PC-3 (cell line): Measurements from ENCODE around the gene TMPRSS2. TPM values are rescaled to one million over a fixed set of nuclear protein-coding genes. Genes with fewer than 3 reads are reported as not detected.
A peak's percentile ranks its signal among the peaks of the same experiment; 100 is the strongest.

ENCODE experiments used
- ATAC-seq: fragments of 200-7000 bp; cut with Tn5 transposase; 2 replicates; pipeline ENCODE4 v1.9.1; 2020; ENCODE audit warnings: mild to moderate bottlenecking, moderate library complexity
- BruUV-seq: library from RNA; stranded (reverse); fragments of 400-500 nt; replicated peaks from 2 replicates; lab custom pipeline; 2021; lab: Mats Ljungman, UMichigan
- CTCF ChIA-PET: fragments of 300-600 bp; sonication (Branson Sonifier 250); formaldehyde crosslinking; loops from one replicate; lab custom pipeline; 2022; ENCODE audit warnings: antibody characterized with exemption; lab: Charles Lee
- POLR2A ChIA-PET: fragments of 300-600 bp; sonication (Branson Sonifier 250); formaldehyde crosslinking; loops from one replicate; lab custom pipeline; 2022; ENCODE audit warnings: antibody characterized with exemption; ENCODE audit not compliant: unreplicated experiment; lab: Charles Lee
- DNase-seq: peaks from one replicate; pipeline ENCODE4 v3.0.0-alpha.2; 2015
- H2AFZ ChIP-seq: fragments of 300-600 bp; sonication (generic); 2 replicates; pipeline ENCODE4 v1.6.0; 2016; ENCODE audit warnings: antibody characterized with exemption, low read length
- H3F3A ChIP-seq: fragments of 300-600 bp; sonication (generic); one replicate; pipeline ENCODE4 v1.6.0; 2017; ENCODE audit warnings: antibody characterized with exemption, low read length, control low read depth, mild to moderate bottlenecking; ENCODE audit not compliant: unreplicated experiment
- H3K27ac ChIP-seq: fragments of 300-600 bp; sonication (generic); 2 replicates; pipeline ENCODE4 v1.5.1; 2016; ENCODE audit warnings: mild to moderate bottlenecking, low read length
- H3K27me3 ChIP-seq: fragments of 300-600 bp; sonication (generic); 2 replicates; pipeline ENCODE4 v1.6.1; 2016; ENCODE audit warnings: low read length, mixed read lengths
- H3K36me3 ChIP-seq: fragments of 300-600 bp; sonication (generic); 2 replicates; pipeline ENCODE4 v1.6.1; 2016; ENCODE audit warnings: low read depth, mixed run types, low read length, mixed read lengths
- H3K4me1 ChIP-seq: fragments of 300-600 bp; sonication (generic); 2 replicates; pipeline ENCODE4 v1.5.1; 2016; ENCODE audit warnings: low read length; ENCODE audit not compliant: insufficient read depth
- H3K4me2 ChIP-seq: fragments of 300-600 bp; sonication (generic); 2 replicates; pipeline ENCODE4 v1.6.0; 2016; ENCODE audit warnings: low read length
- H3K4me3 ChIP-seq: fragments of 300-600 bp; sonication (generic); 2 replicates; pipeline ENCODE4 v1.5.1; 2016; ENCODE audit warnings: mild to moderate bottlenecking, low read length, mixed read lengths
- H3K79me2 ChIP-seq: fragments of 300-600 bp; sonication (generic); 2 replicates; pipeline ENCODE4 v1.6.1; 2017; ENCODE audit warnings: low read length, mixed read lengths
- H3K9ac ChIP-seq: fragments of 300-600 bp; sonication (generic); 2 replicates; pipeline ENCODE4 v1.6.0; 2016; ENCODE audit warnings: mild to moderate bottlenecking, low read length
- H3K9me2 ChIP-seq: fragments of 300-600 bp; sonication (generic); replicated peaks from 2 replicates; pipeline ENCODE4 v1.6.1; 2016; ENCODE audit warnings: mixed run types, low read length, mixed read lengths
- H3K9me3 ChIP-seq: fragments of 300-600 bp; sonication (generic); 2 replicates; pipeline ENCODE4 v1.6.1; 2016; ENCODE audit warnings: low read length, mixed read lengths
- H4K20me1 ChIP-seq: fragments of 300-600 bp; sonication (generic); 2 replicates; pipeline ENCODE4 v1.6.1; 2016; ENCODE audit warnings: low read length, mixed read lengths
- CTCF ChIP-seq: fragments of 300-600 bp; sonication (generic); conservative IDR thresholded peaks from 2 replicates; pipeline ENCODE4 v1.5.1; 2017; ENCODE audit warnings: antibody characterized with exemption, low read depth, mild to moderate bottlenecking, low read length
- EZH2 ChIP-seq: fragments of 300-600 bp; sonication (generic); IDR thresholded peaks from one replicate; pipeline ENCODE4 v1.6.1; 2017; ENCODE audit warnings: antibody characterized with exemption, mild to moderate bottlenecking, low read length; ENCODE audit not compliant: unreplicated experiment
- EZH2phosphoT487 ChIP-seq: fragments of 300-600 bp; sonication (generic); IDR thresholded peaks from 2 replicates; pipeline ENCODE4 v1.6.1; 2018; ENCODE audit warnings: mild to moderate bottlenecking, antibody characterized with exemption, low read length, borderline replicate concordance
- intact Hi-C: fragments of 100-400 bp; cut with micrococcal nuclease; formaldehyde crosslinking; loops from 2 replicates; pipeline ENCODE4 v1.9.0; 2023
- total RNA-seq: library from RNA; depleted of rRNA; stranded (reverse); fragments of >200 nt; gene quantifications from 2 replicates; pipeline ENCODE4 v1.2.3, GENCODE V29; 2014

TMPRSS2 gene
- total RNA-seq, 1 experiment from 2014 or later = 15.8 TPM

GRCh38 chr21:41458559-41458958 is 49.4 kb downstream of the TMPRSS2 start:
- no peaks in the 10 kb centered on the region for H3F3A ChIP-seq
- ChIA-PET POLR2A (no interaction called here), CTCF (no interaction called here)
- TSS peak; percentile 23 for BruUV-seq
- no peak overlapping the region for H2AFZ ChIP-seq
- no peak overlapping the region for H3K9ac ChIP-seq
- no peaks in the 10 kb centered on the region for H3K9me2 ChIP-seq
- H3K4me2 ChIP-seq = no peak overlapping the region
- no peaks in the 10 kb centered on the region for H3K36me3 ChIP-seq
- H3K79me2 ChIP-seq = no peaks in the 10 kb centered on the region
- ATAC-seq = no peak
- H3K4me3 ChIP-seq = no peak overlapping the region
- H3K27me3 ChIP-seq = no peaks in the 10 kb centered on the region
- 0 out of 2 replicates have a peak, but pooled peaks cover 4% of the 10 kb centered on the region for H3K4me1 ChIP-seq
- no peak for TF ChIP-seq EZH2phosphoT487
- TF ChIP-seq EZH2 = no peak
- no peak for TF ChIP-seq CTCF
- no peaks in the 10 kb centered on the region for H3K9me3 ChIP-seq
- DNase-seq = no peak
- no peak overlapping the region for H3K27ac ChIP-seq
- intact Hi-C loops = loop anchor here (10.0 kb wide), 1 partner anchor 94 kb away; the partner anchor contains the start of gene MX2
- no peaks in the 10 kb centered on the region for H4K20me1 ChIP-seq

GRCh38 chr21:41458121-41458520 is 49.8 kb downstream of the TMPRSS2 start:
- ATAC-seq (0 out of 2 replicates have a peak, but pooled peaks have one; percentile 4), DNase-seq (no peak)
- no peak overlapping the region for H3K4me3 ChIP-seq
- H3K27ac ChIP-seq = no peak overlapping the region
- intact Hi-C loops = loop anchor here (10.0 kb wide), 1 partner anchor 93 kb away; the partner anchor contains the start of gene MX2
- ChIA-PET CTCF (no interaction called here), POLR2A (no interaction called here)
- no peaks in the 10 kb centered on the region for H3K9me3 ChIP-seq
- no peaks in the 10 kb centered on the region for H3K27me3 ChIP-seq
- TF ChIP-seq EZH2phosphoT487 = no peak
- TF ChIP-seq CTCF = no peak
- TF ChIP-seq EZH2 = no peak
- H3K79me2 ChIP-seq = no peaks in the 10 kb centered on the region
- no peaks in the 10 kb centered on the region for H3K36me3 ChIP-seq
- no peaks in the 10 kb centered on the region for H3F3A ChIP-seq
- no peak overlapping the region for H3K4me2 ChIP-seq
- H2AFZ ChIP-seq = no peak overlapping the region
- peaks cover 5% of the 10 kb centered on the region; the same call in 1 of the 2 replicates for H3K4me1 ChIP-seq
- BruUV-seq = no TSS peak
- no peaks in the 10 kb centered on the region for H4K20me1 ChIP-seq
- no peaks in the 10 kb centered on the region for H3K9me2 ChIP-seq
- H3K9ac ChIP-seq = no peak overlapping the region

- no peaks in the 10 kb centered on the region for H3K27me3 ChIP-seq
- peaks cover 14% of the 10 kb centered on the region for H3K4me1 ChIP-seq
- no peak overlapping the region for H3K4me3 ChIP-seq
- ATAC-seq = no peak
- no peak for DNase-seq
- H3K27ac ChIP-seq = no peak overlapping the region
- intact Hi-C loops = loop anchor here (2.0 to 10.0 kb wide), 2 partner anchors 21 to 89 kb away; partner anchors contain the start of gene MX2
- H3K9me3 ChIP-seq = no peaks in the 10 kb centered on the region
- H3K36me3 ChIP-seq = no peaks in the 10 kb centered on the region
- no peaks in the 10 kb centered on the region for H4K20me1 ChIP-seq
- H3K79me2 ChIP-seq = no peaks in the 10 kb centered on the region
- CTCF ChIA-PET = no interaction called here
- H3K9ac ChIP-seq = no peak overlapping the region
- TF ChIP-seq CTCF = no peak
- no peaks in the 10 kb centered on the region for H3F3A ChIP-seq
- no peaks in the 10 kb centered on the region for H3K9me2 ChIP-seq
- no peak overlapping the region for H3K4me2 ChIP-seq
- POLR2A ChIA-PET = no interaction called here
- no peak overlapping the region for H2AFZ ChIP-seq
- no TSS peak for BruUV-seq
Observed at GRCh38 chr21:41453761-41454160, 54.2 kb downstream of the TMPRSS2 start.
